NB4 (cell line): Measurements from ENCODE around the gene CYP3A7.
"Not testable (repeated sequence)": the region's sequence is repeated elsewhere in the genome, so short reads cannot be mapped to it uniquely, and the experiment has no call there.

Experiments used
- DNase-seq: peaks from one replicate; pipeline ENCODE4 v3.0.0; 2010; ENCODE audit warnings: low read depth
- H3K4me3 ChIP-seq: one replicate; pipeline ENCODE4 v1.5.1; 2011; ENCODE audit warnings: mild to moderate bottlenecking, low read depth, low read length, moderate library complexity
- MYC ChIP-seq: IDR thresholded peaks from 2 replicates; pipeline ENCODE4 v1.6.1; 2011; ENCODE audit warnings: low read depth, low read length
- POLR2A ChIP-seq: IDR thresholded peaks from 2 replicates; pipeline ENCODE4 v1.6.1; 2011; ENCODE audit warnings: mild to moderate bottlenecking; ENCODE audit not compliant: insufficient read length; ENCODE audit errors: extremely low read depth
- TF ChIP-seq, protein P1 (sequence below): IDR thresholded peaks from 2 replicates; pipeline ENCODE4 v1.6.1; 2011; ENCODE audit warnings: low read depth, low read length
- TF ChIP-seq, protein P2 (sequence below): IDR thresholded peaks from one replicate; pipeline ENCODE4 v1.5.1; 2012; ENCODE audit warnings: low read depth, low read length

The CYP3A7 gene

DNA sequence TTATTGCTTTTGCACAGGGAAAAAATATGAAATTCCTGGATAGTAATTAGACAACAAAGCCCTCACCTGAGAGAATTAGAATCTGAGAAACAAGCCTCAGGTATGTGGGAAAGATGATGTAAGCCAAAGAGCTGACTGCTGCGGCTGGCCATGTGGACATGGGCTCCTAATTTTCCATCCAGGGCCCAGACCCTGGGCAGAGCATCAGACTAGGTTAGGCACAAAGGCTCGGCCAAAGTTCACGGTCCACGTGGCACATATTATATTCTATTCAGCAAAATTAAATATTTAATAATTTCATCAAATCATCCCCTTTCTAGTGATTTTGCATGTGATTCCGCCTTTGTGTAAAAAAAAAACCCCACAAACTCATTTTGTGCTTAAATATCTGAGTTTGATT lies 43.9 kb upstream of the CYP3A7 start:
- no peak overlapping the region for H3K4me3 ChIP-seq
- DNase-seq: no peak
- TF ChIP-seq, protein P1, sequence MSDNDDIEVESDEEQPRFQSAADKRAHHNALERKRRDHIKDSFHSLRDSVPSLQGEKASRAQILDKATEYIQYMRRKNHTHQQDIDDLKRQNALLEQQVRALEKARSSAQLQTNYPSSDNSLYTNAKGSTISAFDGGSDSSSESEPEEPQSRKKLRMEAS: no peak
- TF ChIP-seq MYC (no peak), POLR2A (no peak)
- TF ChIP-seq, protein P2, sequence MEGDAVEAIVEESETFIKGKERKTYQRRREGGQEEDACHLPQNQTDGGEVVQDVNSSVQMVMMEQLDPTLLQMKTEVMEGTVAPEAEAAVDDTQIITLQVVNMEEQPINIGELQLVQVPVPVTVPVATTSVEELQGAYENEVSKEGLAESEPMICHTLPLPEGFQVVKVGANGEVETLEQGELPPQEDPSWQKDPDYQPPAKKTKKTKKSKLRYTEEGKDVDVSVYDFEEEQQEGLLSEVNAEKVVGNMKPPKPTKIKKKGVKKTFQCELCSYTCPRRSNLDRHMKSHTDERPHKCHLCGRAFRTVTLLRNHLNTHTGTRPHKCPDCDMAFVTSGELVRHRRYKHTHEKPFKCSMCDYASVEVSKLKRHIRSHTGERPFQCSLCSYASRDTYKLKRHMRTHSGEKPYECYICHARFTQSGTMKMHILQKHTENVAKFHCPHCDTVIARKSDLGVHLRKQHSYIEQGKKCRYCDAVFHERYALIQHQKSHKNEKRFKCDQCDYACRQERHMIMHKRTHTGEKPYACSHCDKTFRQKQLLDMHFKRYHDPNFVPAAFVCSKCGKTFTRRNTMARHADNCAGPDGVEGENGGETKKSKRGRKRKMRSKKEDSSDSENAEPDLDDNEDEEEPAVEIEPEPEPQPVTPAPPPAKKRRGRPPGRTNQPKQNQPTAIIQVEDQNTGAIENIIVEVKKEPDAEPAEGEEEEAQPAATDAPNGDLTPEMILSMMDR: no peak

DNA sequence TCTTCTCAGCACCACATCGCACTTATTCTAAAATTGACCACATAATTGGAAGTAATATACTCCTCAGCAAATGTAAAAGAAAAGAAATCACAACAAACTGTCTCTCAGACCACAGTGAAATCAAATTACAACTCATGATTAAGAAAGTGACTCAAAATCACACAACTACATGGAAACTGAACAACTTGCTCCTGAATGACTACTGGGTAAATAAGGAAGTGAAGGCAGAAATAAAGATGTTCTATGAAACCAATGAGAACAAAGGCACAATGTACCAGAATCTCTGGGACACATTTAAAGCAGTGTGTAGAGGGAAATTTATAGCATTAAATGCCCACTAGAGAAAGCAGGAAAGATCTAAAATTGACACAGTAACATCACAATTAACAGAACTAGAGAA lies 38.4 kb upstream of the CYP3A7 start:
- H3K4me3 ChIP-seq, DNase-seq: not testable (repeated sequence)

DNA sequence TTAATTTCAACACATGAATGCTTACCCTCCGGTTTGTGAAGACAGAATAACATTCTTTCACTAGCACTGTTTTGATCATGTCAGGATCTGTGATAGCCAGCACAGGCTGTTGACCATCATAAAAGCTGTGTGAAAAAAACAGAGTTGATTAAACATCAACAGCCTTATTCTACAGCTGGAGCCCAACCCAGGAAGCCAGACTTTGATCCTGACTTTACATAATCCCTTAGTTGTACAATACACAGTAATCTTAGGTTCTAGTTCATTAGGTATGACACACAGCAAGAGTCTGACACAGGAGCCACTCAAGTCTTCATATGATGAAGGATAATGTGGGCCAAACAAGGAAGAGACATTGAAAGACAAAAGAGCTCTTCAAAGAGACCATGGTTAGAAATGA lies 37.6 kb upstream of the CYP3A7 start:
- TF ChIP-seq, protein P1: no peak
- TF ChIP-seq POLR2A (no peak), MYC (no peak)
- TF ChIP-seq, protein P2: no peak
- H3K4me3 ChIP-seq: no peak overlapping the region
- DNase-seq: no peak

DNA sequence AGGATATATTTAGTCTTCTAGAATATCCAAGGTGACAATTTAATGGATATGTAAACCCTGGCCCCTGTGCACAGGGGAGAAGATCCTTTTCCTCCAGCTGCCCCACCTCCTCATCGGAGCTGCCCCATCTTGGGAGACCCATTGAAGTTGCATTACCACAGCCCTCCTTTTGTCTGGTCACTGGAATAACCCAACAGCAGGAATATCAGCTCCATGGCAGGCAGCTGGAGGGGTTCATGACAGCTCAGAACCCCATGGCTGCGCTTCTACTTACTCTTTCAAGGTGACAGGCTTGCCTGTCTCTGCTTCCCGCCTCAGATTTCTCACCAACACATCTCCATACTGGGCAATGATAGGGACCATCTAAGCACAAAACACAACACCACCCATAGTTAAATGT lies 34.5 kb upstream of the CYP3A7 start:
- not testable (repeated sequence) for H3K4me3 ChIP-seq, DNase-seq

DNA sequence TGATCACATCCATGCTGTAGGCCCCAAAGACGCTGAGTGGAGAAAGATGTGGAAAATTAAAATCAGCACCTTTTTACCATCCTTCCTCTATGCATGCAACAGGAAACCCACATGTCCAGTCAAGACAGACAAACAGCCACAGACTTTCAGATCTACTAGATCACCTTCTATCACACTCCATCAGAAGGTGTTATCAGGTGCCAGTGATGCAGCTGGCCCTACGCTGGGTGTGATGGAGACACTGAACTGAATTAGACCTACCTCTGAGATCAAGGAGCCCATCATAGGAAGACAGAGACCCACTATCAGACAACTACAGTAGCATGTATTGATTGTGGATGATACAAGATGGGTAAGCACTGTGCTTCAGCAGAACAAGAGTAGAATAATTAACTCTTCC lies 33.5 kb upstream of the CYP3A7 start:
- TF ChIP-seq, protein P2: no peak
- TF ChIP-seq MYC (no peak), POLR2A (no peak)
- TF ChIP-seq, protein P1: no peak
- H3K4me3 ChIP-seq: no peak overlapping the region
- no peak for DNase-seq

DNA sequence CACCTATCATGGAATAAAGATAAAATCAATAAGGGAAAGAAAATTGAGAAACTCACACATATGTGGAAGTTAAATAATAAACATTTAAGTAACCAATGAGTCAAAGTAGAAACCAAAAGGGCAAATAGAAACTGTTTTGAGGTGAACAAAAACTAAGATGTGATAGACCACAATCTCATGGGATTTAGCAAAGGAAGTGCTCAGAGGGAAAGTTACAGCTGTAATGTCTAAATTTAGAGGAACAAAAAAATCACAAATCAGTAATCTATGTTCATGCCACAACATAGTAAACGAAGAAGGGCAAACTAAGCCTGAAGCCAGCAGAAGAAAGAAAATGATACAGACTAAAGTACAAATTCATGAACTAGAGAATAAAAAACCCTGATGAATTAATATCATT lies 32.7 kb upstream of the CYP3A7 start:
- no peak overlapping the region for H3K4me3 ChIP-seq
- DNase-seq: peak; percentile 10
- TF ChIP-seq, protein P2: no peak
- TF ChIP-seq POLR2A (no peak), MYC (no peak)
- TF ChIP-seq, protein P1: no peak

DNA sequence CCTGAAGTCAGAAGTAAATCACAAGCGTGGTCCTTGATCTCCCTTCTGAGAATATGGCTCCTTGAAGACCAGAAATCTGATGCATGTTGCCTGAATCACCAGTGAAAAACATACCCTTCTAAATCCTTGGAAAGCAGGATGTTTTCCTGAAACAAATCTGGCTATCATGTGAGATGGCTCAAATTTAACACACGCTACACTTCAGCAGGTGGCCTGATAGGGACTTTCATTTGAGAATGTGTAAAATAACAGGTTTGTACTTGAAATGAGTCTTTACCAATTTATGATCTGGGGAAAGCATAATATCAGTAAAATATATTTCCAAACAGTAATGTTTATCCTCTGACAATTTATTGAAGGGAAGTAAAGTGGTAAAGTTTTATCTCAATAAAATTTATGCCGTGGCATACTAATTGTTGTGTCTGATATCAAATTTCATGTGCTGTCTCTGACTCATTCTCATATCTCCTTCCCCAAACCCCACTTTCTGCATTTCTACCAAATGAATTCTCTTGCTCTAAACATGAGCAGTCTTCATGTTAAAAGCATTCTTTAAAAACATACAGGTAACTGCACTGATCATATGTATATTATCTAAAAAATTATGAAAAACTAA lies 31.6 kb upstream of the CYP3A7 start:
- H3K4me3 ChIP-seq: no peak overlapping the region
- no peak for TF ChIP-seq POLR2A
- TF ChIP-seq, protein P1: no peak
- TF ChIP-seq, protein P2: no peak
- DNase-seq: no peak
